HG03060 (cell line): ENCODE data around the gene FHIT.
"Not testable (repeated sequence)": the region's sequence is repeated elsewhere in the genome, so short reads cannot be mapped to it uniquely, and the experiment has no call there.

Experiments
- ATAC-seq: cut with Tn5 transposase; IDR thresholded peaks from one replicate; pipeline ENCODE4 v1.9.1; 2021; ENCODE audit warnings: low read depth, moderate number of reproducible peaks; ENCODE audit not compliant: unreplicated experiment

Gene FHIT

DNA sequence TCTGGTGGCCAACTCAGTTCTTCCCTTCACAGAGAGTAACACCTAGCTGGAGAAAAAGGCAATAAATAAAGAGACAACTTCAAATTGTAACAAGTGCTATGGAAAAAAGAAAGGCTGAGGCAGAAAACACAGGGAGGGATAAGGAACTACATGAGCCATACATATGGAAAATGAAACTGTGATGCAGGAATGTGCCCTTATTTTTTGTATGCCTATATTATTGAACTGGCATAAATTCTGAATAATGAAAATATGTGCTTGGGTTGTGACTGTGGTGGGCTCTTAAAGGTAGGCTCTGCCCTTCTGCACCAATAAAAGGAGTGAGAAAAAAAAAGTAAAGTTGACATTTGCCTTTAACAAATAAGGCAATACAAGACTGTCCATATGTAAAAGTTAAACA is 19.6 kb downstream of the FHIT start:
- ATAC-seq: no peak

DNA sequence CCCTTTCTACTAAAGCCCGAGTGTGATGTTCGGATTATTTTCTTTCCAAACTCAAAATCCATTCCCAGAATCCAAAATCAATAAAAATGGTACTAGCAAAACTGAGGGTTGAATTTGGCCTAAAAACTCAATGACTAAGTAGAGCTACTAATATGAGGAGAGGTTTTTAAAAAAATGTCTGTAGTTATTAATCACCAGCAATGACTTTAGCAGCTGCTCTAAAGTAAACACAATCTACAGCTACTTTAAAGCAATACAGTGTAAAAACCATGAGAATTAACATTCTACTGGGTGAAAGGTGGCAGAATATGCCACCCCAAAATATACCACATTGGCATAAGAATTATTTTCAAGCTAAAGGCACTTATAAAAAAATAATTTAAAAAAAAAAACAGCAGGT is 23.5 kb downstream of the FHIT start:
- ATAC-seq: no peak

DNA sequence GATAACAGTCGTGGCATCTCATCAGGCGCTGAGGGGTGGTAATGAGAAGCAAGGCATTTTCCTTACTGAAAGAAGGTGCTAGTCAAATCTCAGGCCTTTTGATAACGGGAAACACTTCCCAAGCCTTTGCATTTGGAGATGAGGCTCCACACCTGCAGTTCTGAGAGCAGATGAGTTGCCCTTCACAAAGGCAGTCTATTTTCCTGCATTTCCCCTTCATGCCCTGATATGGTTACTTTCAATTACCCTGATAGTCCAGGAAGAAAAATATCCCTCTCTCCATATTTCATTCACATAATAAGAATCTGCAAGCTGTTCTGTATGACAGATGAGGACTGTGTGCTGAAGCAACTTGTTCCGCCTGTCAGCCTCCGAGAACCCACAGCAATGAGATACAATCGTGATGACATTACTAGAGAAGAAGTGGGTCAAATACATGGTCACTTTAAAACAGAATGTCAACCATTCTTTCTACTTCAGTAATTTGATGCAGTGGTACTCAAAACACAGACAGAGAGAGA is 25.0 kb downstream of the FHIT start:
- no peak for ATAC-seq

DNA sequence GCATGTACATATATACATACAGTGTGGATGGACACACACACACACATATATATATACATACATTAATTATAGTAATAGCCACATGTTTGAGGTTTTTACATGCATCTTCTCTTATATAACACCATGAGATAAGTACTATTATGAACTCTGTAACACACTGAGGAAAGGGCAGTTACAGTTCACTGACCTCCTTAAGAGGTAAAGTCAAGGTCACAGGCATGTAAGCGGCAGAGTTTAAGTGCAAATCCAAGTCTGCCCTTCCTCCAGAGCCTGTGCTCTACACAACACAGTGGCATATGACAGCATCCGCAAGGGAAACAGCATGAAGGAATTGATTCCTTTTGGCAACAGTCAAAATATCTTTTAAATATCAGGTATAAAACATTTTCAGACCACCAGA is 26.4 kb downstream of the FHIT start:
- no peak for ATAC-seq

DNA sequence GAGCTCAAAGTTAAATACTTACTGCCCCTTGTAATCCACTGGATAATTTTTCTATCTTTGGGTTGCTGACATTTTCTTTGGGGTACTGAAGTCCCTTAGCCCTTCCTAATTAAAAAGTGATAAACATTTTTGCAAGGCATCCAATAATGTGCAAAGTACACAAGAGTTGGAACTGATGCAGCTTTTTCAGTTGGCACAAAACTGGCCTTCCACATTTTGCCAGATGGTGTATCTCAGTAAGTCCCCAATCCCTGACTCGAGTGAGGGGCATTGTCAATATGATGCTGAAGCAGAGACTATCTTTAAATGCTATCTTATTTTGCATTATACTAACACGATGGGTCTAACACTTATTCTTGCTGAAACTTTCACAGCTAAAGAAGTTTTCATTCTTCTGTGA is 27.8 kb downstream of the FHIT start:
- no peak for ATAC-seq

DNA sequence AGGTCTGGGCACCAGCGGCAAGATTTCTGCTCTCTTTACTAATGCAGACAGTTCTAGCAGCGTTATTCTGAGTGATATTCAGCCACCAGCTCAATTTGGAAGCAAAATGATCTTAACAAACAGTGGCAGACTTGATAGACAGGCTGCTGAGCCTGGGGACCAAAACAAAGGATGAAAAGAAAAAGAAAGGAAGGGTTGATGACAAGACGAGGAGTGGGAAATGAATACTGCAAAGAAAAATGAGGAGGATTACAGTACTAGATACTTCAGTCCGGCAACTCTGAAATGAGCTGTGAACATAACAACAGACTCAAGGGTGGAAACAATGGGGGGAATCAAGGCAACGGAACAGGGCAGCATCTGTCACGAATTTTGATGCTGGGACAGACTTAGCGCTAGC is 28.8 kb downstream of the FHIT start:
- no peak for ATAC-seq

DNA sequence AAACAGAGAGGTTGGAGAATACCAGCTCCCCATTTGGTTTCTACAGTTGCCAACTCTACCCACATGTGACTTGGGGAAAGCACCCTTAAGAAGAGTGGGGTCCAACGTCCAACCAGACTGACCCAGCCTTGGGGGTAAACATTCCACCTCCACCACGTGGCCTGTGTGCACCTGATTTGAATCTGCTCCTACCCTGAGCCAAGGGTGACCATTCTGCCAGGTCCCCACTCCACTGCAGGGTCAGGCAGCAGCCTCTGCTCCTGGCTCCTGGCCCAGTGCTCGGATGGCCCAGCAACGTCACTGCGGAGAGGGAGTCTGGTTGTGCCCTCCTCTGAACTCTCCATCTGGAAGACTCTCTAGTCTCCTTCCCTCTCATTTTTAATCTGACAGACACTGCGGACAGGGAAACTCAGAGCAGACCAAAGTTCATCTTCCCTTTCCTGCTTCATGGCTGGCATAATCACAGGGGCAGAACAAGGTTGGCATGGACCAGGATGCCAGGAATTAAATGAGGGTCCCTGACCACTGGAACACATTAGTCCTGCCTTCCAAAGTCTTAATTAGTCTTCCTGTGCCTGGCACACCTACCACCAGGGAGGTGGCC is 29.4 kb downstream of the FHIT start:
- ATAC-seq: no peak

DNA sequence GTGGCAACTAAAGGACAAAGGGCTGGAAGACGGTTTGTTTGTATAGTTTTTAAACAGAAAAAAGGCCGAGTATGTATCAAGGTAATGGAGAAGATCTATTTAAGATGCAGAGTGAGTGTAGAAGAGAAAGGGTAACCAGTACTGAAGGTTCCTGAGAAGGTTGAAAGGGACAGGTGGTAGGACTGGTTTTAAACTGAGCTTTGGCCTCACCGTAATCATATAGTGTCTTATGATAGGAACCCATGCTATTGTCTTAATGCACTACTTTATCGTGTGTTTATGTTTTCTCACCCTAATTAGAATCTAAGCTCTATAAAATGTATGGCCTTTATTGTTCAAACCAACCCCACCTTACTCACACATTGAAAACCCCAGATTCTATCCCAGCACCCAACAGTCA is 32.7 kb downstream of the FHIT start:
- no peak for ATAC-seq

DNA sequence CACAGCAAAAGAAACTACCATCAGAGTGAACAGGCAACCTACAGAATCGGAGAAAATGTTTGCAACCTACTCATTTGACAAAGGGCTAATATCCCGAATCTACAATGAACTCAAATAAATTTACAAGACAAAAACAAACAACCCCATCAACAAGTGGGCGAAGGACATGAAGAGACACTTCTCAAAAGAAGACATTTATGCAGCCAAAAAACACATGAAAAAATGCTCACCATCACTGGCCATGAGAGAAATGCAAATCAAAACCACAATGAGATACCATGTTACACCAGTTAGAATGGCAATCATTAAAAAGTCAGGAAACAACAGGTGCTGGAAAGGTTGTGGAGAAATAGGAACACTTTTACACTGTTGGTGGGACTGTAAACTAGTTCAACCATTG is 35.1 kb downstream of the FHIT start:
- not testable (repeated sequence) for ATAC-seq

DNA sequence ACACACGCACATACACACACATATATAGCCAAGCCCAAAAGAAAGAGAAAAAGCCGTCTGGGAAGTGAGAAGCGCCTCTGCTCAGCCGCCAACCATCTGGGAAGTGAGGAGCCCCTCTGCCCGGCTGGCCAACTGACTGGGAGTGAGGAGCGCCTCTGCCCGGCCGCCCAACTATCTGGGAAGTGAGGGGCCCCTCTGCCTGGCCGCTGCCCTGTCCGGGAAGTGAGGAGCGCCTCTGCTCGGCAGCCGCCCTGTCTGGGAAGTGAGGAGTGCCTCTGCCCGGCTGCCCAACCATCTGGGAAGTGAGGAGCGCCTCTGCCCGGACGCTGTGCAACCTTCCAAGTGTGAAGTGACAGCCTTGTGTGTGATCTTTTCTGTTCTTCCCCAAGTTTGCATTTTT is 49.2 kb downstream of the FHIT start:
- no peak for ATAC-seq

DNA sequence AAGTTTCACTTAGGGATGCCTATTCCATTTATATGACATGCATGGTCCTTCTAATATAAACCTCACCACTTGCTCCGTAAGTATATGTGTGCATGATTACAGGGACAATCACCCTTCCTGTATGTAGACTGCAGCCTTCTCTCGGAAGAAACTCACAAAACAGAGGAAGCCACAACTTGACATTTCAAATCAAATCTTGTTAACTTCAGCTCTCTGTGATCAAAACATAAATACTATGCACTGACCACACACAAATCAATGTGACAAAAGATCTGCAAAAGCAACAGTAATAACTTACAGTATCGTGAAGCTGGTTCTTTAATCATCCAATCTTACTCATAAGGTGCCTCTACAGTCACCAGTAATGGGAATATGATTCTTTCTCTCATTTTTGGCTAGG is 50.2 kb downstream of the FHIT start:
- ATAC-seq: no peak

DNA sequence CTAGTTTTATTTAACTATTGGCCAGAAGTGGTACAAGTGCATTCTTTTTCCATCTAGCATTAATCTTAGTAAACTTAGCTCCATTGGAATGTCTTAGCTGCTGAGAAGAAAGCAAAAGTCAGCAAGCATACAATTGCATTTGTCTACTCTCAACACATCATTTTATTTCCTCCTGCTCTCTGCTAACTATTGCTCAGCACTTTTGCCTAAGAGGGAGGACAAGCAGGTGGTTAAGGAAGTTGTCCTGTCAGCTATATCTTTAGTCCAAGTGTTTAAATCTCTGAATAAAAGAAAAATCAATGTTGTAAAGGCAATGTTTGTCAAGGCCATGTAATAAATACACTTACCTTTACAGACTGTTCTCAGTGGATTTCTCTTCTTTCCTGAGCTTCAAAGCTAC is 51.0 kb downstream of the FHIT start:
- no peak for ATAC-seq

DNA sequence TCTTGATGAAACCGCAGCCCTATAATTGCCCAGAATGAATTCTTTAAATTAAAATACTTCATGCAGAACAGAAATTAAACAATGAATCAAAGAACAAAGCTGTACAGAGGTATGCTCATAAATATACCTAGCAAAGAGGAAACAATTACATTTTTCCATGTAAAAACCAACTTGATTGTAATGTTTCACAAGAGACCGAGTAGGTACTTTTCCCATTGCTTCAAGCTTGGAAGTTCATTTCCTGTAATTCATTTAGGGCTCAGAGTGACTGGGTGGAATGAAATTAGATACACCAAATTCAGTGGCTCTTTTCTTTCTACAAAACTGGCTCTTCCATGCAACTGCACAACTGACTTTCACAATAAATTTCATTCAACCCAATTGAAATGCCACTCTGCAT is 51.4 kb downstream of the FHIT start:
- ATAC-seq: no peak

DNA sequence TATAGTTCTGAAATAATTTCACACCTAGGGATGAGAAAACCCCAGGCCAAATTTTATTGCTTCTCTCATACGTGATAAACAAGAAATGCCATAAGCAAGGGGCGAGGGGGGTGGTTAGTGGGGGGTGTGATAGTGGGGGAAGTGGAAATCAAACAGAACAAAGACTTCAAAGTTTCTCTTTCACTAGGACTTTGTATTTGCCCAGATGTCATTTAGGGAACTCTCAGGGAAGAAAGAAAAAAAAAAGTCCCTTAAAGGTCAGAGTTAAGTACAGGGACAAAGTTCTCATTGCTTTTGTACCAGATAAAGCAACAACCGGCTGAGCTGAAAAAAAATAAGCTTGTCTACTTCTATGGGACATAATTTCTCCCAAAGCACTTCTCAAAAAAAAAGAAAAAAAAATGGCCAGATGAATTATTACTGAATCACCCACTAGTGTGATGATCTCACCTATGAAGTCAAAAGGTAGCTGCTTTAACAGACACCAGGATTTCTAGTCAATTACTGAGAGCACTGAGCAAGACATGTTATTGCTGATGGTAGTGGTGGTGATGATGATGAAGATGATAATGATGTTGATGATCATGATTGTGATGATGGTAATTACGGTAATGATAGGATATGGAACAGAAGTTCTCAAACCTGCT is 56.2 kb downstream of the FHIT start:
- no peak for ATAC-seq

DNA sequence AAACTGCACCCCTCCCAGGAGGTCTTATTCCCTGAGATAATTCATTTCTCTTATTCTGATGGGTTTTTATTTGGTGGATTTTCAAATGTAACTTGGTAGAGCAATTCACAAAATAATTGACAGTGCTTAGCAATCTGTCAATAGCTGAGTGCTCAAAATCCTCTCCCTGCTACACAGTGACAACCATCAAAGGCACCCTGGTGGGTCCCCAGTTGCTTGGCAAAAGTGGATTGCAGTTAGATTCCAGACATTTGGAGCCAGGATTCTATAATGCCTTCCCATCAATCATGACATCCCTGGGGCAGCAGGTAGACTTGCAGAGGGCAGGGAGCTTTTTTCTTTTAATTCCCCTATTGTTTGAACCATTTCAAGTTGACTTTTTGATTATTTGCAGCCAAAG is 59.0 kb downstream of the FHIT start:
- ATAC-seq: no peak

DNA sequence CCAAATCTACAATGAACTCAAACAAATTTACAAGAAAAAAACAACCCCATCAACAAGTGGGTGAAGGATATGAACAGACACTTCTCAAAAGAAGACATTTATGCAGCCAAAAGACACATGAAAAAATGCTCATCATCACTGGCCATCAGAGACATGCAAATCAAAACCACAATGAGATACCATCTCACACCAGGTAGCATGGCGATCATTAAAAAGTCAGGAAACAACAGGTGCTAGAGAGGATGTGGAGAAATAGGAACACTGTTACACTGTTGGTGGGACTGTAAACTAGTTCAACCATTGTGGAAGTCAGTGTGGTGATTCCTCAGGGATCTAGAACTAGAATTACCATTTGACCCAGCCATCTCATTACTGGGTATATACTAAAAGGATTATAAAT is 61.0 kb downstream of the FHIT start:
- not testable (repeated sequence) for ATAC-seq

DNA sequence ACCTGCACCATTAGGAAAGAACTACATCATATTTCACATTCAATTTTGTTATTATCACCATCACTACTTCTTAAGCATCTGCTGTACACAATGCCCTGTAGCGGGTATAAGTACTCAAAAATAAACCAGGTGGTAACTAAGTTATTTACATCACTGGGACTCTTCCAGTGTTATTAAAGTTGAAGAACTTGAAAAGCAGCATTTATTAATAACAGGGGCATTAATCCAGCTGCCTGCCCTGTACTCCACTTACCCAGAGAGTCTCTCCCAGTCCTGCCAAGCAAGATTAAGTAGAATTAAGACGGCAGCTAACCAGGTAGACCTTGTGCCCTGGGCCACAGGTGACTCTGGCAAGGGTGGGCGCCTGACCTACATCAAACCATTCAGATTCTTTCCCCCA is 65.2 kb downstream of the FHIT start:
- no peak for ATAC-seq

DNA sequence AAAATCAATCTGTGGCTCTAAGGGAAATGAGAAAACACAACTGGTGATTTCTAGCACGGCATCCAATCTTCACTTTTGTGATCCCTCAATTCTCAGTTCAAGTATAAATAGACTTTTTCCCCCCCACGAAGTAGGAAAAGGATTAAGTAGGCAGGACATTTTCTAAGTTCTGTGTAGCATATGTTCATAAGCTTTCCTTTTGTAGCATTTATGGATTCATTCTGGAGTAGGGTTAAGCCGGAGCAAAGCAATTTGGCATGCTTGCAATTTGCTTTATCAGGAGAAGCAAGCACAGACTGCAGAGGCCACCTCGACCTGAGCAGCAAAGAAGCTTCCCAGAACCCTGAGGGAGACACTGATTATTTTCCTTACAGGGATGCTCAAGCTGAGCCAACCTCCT is 66.3 kb downstream of the FHIT start:
- no peak for ATAC-seq

DNA sequence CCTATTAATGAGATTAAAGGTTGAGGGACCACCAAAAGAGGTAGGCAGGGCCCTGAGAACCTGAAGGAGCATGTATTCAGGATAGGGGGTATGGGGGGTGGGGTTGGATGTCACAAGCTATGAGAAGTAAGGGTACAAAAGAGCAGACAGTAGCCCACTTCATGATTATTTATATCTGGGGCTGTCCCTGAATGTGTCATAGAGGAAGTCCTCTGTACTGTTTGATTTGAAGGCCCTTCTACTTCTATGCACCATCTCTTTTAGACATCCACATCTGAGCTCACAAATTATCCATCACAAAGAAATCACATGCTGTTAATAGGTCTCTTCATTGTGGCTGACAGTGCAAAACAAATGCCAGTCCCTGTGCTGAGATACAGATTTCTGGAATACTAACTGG is 68.6 kb downstream of the FHIT start:
- ATAC-seq: no peak

DNA sequence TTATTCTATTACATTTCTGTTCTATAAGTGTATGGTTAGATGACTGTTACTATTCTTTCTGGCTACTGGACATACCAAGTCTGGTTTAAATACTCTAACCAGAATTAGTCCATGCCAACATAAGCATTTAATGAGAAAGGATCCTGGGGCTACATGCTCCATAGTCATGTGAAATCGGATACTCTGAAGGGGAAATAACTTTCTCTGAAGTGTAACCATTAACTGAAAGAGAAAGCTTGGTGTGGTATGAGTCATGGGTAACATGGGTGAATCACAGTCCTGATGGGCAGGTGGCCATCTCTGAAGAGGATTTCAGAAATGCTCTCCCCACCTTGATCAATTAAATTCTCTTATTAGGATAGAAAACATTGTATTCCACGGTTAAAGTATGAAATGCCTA is 69.4 kb downstream of the FHIT start:
- ATAC-seq: peak; percentile 96

DNA sequence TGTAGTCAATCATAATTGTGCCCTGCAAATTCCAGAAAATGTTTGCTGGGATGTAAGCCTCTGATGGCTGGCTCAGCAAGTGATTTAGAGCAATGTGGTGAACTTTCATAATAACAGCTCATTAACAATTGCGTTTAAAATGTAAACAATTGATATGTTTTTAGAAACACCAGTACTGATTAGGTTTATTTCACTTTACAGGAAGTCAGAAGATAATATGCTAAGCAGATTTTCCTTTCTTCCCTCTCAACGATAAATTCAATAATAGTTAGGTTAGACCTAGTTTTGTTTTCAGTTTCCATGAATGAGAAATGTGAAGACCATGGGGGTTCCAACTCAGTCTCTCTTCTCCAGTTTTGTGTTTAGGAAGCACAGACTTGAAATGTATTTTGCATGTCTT is 71.0 kb downstream of the FHIT start:
- no peak for ATAC-seq

DNA sequence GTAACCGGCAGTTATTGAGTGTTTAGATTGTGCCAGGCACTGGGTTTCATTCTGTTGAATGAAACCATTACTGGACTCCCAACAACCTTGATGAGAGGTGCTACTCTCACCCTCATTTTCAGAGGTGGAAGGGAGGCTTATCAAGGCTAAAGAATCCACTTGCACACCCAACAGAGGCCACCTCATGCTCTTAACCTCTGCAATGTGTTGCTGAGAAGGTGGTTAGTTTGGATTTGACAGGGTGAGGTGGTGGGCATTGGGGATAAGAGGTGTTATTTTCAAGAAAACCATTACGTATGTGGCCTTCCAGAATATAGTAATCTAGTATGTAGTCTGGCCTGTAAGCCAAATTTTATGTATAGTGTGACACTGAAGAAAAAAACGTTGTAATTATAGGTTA is 73.1 kb downstream of the FHIT start:
- no peak for ATAC-seq

DNA sequence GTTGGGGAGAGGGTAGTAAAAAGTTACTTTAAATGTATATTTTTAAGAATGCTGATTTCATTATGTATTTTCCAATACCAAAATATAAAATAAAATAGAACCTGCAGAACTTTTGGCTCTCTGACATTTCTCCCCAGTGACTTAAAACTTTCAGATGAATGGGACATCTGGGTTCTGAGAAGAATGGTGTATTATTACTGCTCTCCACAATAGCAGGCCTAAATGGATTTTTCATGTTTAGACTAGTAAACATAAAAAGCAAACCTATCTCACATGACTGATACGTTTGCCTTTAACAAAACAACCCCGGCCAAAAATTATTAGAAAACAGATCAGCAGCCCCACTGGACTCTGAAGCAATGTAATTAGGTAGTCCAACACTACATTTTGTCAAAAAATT is 73.8 kb downstream of the FHIT start:
- ATAC-seq: no peak
